H1 (cell line): ENCODE measurements around the gene NRDE2.

Source experiments
- BACH1 ChIP-seq: IDR thresholded peaks from 2 replicates; pipeline ENCODE4 v1.6.1; 2012; ENCODE audit warnings: low read length, improper control_type of control experiment
- PHF8 ChIP-seq: fragments of 200-600 bp; sonication (generic); conservative IDR thresholded peaks from 2 replicates; pipeline ENCODE4 v1.7.1; 2012; ENCODE audit warnings: low read depth, mild to moderate bottlenecking, inconsistent platforms, low read length, moderate library complexity
- TF ChIP-seq, protein P1 (sequence below), 3 experiments: IDR thresholded peaks; 1 replicate in 2 of 3; 2 replicates in 1 of 3; pipeline versions ENCODE4 v1.5.1 to v1.6.1; 2011; ENCODE audit warnings: low read length in 3 of 3, mild to moderate bottlenecking in 3 of 3, inconsistent platforms in 2 of 3, low read depth in 1 of 3, moderate library complexity in 1 of 3; ENCODE audit not compliant: insufficient read depth in 1 of 3; ENCODE audit errors: control extremely low read depth in 1 of 3

DNA sequence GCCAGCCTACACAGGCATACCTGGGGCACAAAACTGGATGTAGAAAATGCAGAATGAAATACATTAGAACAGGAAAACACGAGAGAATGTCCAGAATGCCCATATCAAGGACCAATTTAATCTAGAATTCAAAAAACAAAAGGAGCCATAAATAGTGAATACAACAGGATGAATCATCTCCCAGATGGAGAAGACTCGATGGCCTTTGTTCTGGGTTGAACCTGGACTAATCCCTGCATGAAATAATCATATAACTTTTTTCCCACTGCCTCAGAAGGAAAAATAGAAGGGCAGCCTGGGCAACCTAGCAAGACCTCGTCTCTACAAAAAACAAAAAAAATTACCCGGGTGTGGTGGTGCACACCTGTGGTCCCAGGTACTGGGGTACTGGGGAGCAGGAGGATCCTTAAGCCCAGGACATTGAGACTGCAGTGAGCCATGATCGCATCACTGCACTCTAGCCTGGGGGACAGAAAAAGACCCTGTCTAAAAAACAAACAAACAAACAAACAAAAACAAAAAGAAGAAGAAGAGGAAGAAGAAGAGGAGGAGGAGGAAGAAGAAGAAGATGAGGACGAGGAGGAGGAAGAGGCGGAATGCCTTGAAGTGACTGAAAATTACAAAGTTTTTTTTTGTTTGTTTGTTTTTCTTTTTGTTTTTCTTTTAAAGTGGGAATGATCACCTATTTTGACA, 30.3 kb upstream of the NRDE2 start:
- TF ChIP-seq PHF8 (no peak), BACH1 (no peak)
- TF ChIP-seq, protein P1, sequence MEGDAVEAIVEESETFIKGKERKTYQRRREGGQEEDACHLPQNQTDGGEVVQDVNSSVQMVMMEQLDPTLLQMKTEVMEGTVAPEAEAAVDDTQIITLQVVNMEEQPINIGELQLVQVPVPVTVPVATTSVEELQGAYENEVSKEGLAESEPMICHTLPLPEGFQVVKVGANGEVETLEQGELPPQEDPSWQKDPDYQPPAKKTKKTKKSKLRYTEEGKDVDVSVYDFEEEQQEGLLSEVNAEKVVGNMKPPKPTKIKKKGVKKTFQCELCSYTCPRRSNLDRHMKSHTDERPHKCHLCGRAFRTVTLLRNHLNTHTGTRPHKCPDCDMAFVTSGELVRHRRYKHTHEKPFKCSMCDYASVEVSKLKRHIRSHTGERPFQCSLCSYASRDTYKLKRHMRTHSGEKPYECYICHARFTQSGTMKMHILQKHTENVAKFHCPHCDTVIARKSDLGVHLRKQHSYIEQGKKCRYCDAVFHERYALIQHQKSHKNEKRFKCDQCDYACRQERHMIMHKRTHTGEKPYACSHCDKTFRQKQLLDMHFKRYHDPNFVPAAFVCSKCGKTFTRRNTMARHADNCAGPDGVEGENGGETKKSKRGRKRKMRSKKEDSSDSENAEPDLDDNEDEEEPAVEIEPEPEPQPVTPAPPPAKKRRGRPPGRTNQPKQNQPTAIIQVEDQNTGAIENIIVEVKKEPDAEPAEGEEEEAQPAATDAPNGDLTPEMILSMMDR (IDR thresholded peaks at IDR 0.05; ENCODE audit: control extremely low read depth in 1 of 3, insufficient read depth in 1 of 3, low read depth in 1 of 3, low read length in 3 of 3): no peak
